ENCODE measurements around the gene LTBP3.

- no peak for TF ChIP-seq CTCF (IDR thresholded peaks at IDR 0.05; ENCODE audit: low read depth, low read length)
- peak; percentile 24 for TF ChIP-seq POLR2A (IDR thresholded peaks at IDR 0.05; ENCODE audit: extremely low read depth, insufficient read length)
These were observed 14.3 kb upstream of the LTBP3 start, which contains the start of gene FAM89B for GRCh38 chr11:65572356-65573051.
